Measurements from ENCODE around the gene RAPH1.
"Not testable (repeated sequence)": the region's sequence is repeated elsewhere in the genome, so short reads cannot be mapped to it uniquely, and the experiment has no call there.

Gene RAPH1

DNA sequence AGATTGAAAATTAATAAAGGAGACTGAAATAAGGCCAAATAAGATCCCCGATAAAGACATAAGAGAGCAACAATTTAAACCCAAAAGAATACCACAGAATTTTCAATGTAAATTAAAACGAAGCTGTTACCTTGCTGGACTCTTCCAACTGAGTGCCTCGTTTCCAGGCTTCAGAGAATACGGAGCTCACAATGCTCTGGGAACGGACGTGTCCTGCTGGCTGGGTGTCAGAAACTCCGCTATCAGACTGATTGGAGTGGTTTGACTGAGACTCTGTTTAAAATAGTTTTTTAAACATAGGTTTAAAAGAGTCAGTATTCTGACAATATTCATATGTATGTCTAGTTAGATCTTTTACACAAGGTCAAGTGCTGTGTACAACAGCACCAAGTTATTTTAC, 90.4 kb downstream of the RAPH1 start:
- Histone ChIP-seq H3K9ac (no peak overlapping the region), H3K4me1 (no peaks in the 10 kb centered on the region), H4K20me1 (no peaks in the 10 kb centered on the region), H3K4me3 (no peak overlapping the region), H3K36me3 (no peaks in the 10 kb centered on the region), H3K4me2 (no peak overlapping the region), H3K27me3 (no peaks in the 10 kb centered on the region), H3K27ac (no peak overlapping the region), H3K9me3 (no peaks in the 10 kb centered on the region)
- TF ChIP-seq Cebpa-rat (IDR thresholded peaks at IDR 0.05), result no peak

GRCh38 chr2:203442463-203442862, 92.6 kb downstream of the RAPH1 start:
- no peak overlapping the region for H3K9ac ChIP-seq
- no peaks in the 10 kb centered on the region for H3K27me3 ChIP-seq
- H4K20me1 ChIP-seq, result no peaks in the 10 kb centered on the region
- no peak overlapping the region for H3K27ac ChIP-seq
- no peak overlapping the region for H3K4me2 ChIP-seq
- no peaks in the 10 kb centered on the region for H3K9me3 ChIP-seq
- H3K4me1 ChIP-seq, result no peaks in the 10 kb centered on the region
- no peak for TF ChIP-seq Cebpa-rat (IDR thresholded peaks at IDR 0.05)
- H3K4me3 ChIP-seq, result no peak overlapping the region
- no peaks in the 10 kb centered on the region for H3K36me3 ChIP-seq

DNA sequence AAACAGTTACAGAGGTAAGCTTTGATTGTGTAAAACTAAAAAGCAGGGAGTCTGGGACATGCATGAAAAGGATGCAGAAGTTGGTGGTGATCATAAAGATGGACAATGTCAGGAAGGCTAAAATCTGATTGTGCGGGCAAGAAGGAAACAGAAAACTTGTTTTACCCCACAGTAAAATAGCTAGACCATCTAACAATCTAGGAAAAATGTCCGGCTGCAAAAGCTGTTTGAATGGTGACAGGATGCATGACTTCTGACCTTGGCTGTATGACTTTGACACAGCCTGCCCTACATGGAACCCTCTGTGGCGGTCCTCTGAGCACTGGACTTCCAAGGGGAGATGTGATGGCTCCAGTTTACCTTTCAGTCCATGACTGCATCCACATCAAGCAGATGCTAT, 93.6 kb downstream of the RAPH1 start:
- H3K4me1 ChIP-seq, result no peaks in the 10 kb centered on the region
- no peaks in the 10 kb centered on the region for H3K36me3 ChIP-seq
- no peak overlapping the region for H3K9ac ChIP-seq
- H3K4me2 ChIP-seq, result no peak overlapping the region
- H3K9me3 ChIP-seq, result no peaks in the 10 kb centered on the region
- no peak for TF ChIP-seq Cebpa-rat (IDR thresholded peaks at IDR 0.05)
- no peak overlapping the region for H3K4me3 ChIP-seq
- no peaks in the 10 kb centered on the region for H4K20me1 ChIP-seq
- H3K27ac ChIP-seq, result no peak overlapping the region
- no peaks in the 10 kb centered on the region for H3K27me3 ChIP-seq

GRCh38 chr2:203440671-203441070, 94.4 kb downstream of the RAPH1 start:
- H4K20me1 ChIP-seq, result no peaks in the 10 kb centered on the region
- H3K36me3 ChIP-seq, result no peaks in the 10 kb centered on the region
- no peaks in the 10 kb centered on the region for H3K4me1 ChIP-seq
- no peaks in the 10 kb centered on the region for H3K27me3 ChIP-seq
- no peak for TF ChIP-seq Cebpa-rat (IDR thresholded peaks at IDR 0.05)
- no peak overlapping the region for H3K9ac ChIP-seq
- no peaks in the 10 kb centered on the region for H3K9me3 ChIP-seq
- no peak overlapping the region for H3K4me3 ChIP-seq
- H3K4me2 ChIP-seq, result no peak overlapping the region
- no peak overlapping the region for H3K27ac ChIP-seq

- Histone ChIP-seq H3K4me2 (no peak overlapping the region), H3K4me1 (no peaks in the 10 kb centered on the region), H3K27ac (no peak overlapping the region), H3K4me3 (no peak overlapping the region), H3K9me3 (no peaks in the 10 kb centered on the region), H3K27me3 (no peaks in the 10 kb centered on the region), H3K9ac (no peak overlapping the region), H4K20me1 (no peaks in the 10 kb centered on the region), H3K36me3 (no peaks in the 10 kb centered on the region)
- TF ChIP-seq Cebpa-rat (IDR thresholded peaks at IDR 0.05), result no peak
Measured at GRCh38 chr2:203438528-203438927, 96.6 kb downstream of the RAPH1 start.

DNA sequence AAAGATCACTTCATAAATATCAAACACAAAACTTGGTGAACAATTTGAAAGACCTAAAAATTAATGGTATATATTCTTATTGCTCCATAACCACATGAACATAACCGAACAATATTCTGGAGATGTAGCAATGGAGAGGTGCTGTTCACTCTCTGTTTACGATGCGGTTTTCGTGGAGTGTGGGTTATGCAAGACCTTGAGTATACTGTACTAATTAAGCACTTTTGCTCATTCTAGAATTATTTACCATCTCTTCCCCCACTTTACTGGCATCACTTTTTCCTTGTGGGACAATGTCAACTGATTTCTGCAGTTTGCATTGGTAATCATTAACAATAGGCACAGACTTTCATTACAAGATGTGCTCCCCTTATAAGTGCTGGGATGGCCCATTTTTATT, 97.6 kb downstream of the RAPH1 start:
- H3K4me2 ChIP-seq, result no peak overlapping the region
- H3K27me3 ChIP-seq, result no peaks in the 10 kb centered on the region
- no peak overlapping the region for H3K9ac ChIP-seq
- no peaks in the 10 kb centered on the region for H4K20me1 ChIP-seq
- H3K36me3 ChIP-seq, result no peaks in the 10 kb centered on the region
- H3K27ac ChIP-seq, result no peak overlapping the region
- TF ChIP-seq Cebpa-rat (IDR thresholded peaks at IDR 0.05), result no peak
- H3K9me3 ChIP-seq, result no peaks in the 10 kb centered on the region
- H3K4me3 ChIP-seq, result no peak overlapping the region
- peaks cover 4% of the 10 kb centered on the region; the same call in 1 of the 2 replicates for H3K4me1 ChIP-seq

DNA sequence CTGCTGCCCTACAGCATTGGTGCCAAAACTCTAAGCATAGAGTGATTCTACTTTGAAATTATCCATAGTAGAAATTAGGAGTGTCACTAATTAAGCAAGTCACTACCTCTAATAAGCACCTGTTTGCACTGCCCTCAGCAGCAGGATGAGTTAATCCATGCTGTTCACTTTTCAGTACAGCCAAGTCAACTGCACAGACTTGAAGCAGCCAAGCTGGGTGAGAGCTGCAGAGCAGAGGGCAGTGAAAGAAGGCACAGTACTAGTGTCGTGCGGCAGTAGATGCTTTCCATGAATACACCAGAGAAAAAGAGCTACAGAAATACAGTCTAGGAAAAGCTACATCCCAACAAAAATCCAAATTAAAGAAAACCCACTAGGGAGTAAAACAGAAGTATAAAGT, 98.6 kb downstream of the RAPH1 start:
- H3K9ac ChIP-seq, result no peak overlapping the region
- TF ChIP-seq Cebpa-rat (IDR thresholded peaks at IDR 0.05), result no peak
- H3K4me1 ChIP-seq, result peaks cover 4% of the 10 kb centered on the region; the same call in 1 of the 2 replicates
- no peak overlapping the region for H3K27ac ChIP-seq
- H3K36me3 ChIP-seq, result no peaks in the 10 kb centered on the region
- H3K4me2 ChIP-seq, result no peak overlapping the region
- no peaks in the 10 kb centered on the region for H4K20me1 ChIP-seq
- no peak overlapping the region for H3K4me3 ChIP-seq
- no peaks in the 10 kb centered on the region for H3K9me3 ChIP-seq
- H3K27me3 ChIP-seq, result no peaks in the 10 kb centered on the region

DNA sequence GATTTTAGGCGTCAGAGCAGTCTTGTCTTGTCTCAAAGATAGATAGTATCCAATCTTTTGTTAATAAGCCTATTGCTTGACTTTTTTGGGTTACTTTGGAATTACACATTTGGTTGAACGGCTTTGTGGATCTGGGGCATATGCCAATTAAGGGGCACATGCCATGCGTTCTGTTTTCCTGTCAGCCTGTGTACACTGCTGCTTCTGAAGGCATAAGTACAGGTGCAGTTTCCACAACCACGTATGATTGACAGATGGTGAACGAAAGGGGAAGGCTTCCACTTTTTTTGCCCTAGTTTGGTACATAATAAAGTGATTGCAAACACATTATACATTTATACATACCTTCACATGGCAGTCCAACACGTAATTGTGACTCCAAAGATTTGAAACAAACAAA, 102.3 kb downstream of the RAPH1 start:
- no peak for TF ChIP-seq Cebpa-rat (IDR thresholded peaks at IDR 0.05)
- Histone ChIP-seq H3K9ac (no peak overlapping the region), H3K9me3 (no peaks in the 10 kb centered on the region), H3K27ac (no peak overlapping the region), H4K20me1 (no peaks in the 10 kb centered on the region), H3K27me3 (no peaks in the 10 kb centered on the region), H3K4me1 (peaks cover 4% of the 10 kb centered on the region; the same call in 1 of the 2 replicates), H3K4me2 (no peak overlapping the region), H3K4me3 (no peak overlapping the region), H3K36me3 (peaks cover 15% of the 10 kb centered on the region)

DNA sequence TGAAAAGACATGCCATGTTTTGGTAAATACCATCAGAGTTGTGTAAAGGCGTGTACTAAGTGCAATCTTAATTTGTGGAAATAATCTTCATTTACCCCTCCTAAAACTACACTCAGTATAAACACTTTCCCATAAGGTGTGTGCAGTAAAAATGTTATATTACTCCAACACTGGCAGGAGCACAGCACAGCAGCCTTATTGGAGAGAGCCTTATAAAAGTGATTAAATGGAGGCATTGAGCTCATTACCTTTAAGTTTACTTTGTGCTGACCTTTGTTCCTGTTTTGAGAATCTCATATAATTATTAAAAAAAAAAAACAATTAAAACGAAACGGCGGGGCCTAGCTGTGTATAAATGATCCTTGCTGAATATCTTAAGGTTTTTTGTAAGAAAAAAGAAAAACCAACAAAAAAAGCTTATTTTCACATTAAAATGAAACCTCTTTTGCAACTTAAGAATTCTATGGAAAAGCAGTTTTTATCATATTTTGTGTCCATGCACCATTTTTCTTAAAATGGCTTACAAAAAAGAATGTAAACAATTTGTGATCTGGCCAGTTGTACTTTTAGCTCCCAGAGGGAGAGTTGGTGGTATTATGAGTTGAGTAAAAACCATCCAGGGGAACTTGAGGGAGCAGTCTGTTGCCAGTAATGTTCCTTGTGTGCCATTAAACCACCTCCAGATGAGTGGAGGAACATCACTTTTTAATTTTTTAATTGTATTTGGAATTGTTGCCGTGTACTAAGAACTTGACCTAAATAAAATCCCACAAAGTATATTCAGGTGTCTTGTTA, 103.5 kb downstream of the RAPH1 start:
- peaks cover 23% of the 10 kb centered on the region for H3K36me3 ChIP-seq
- no peaks in the 10 kb centered on the region for H4K20me1 ChIP-seq
- H3K4me3 ChIP-seq, result no peak overlapping the region
- H3K4me1 ChIP-seq, result peaks cover 4% of the 10 kb centered on the region; the same call in 1 of the 2 replicates
- no peak overlapping the region for H3K4me2 ChIP-seq
- no peak overlapping the region for H3K27ac ChIP-seq
- H3K27me3 ChIP-seq, result no peaks in the 10 kb centered on the region
- no peak for TF ChIP-seq Cebpa-rat (IDR thresholded peaks at IDR 0.05)
- no peak overlapping the region for H3K9ac ChIP-seq
- no peaks in the 10 kb centered on the region for H3K9me3 ChIP-seq

DNA sequence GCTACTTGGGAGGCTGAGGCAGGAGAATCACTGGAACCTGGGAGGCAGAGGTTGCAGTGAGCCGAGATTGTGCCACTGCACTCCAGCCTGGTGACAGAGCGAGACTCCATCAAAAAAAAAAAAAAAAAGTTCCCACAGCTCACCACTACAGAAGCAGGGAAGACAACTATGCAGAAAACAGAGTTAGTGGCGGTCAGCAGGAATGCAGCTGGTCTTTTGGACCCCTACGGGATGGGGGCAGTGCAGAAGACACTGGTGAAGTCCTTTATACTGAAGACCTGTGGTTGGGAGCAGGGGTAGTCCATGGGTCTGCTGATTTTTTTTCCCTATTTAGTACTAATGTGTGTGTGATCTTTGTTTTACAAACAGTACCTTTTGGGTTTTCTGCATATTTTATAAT, 105.5 kb downstream of the RAPH1 start:
- H3K4me3 ChIP-seq, H3K9me3 ChIP-seq, H3K27me3 ChIP-seq, H4K20me1 ChIP-seq, H3K4me1 ChIP-seq, H3K9ac ChIP-seq, H3K4me2 ChIP-seq, H3K27ac ChIP-seq: not testable (repeated sequence)
- H3K36me3 ChIP-seq, result peaks cover 37% of the 10 kb centered on the region

GRCh38 chr2:203427061-203427460, 108.0 kb downstream of the RAPH1 start:
- no peak for TF ChIP-seq Cebpa-rat (IDR thresholded peaks at IDR 0.05)
- no peaks in the 10 kb centered on the region for H3K9me3 ChIP-seq
- H3K9ac ChIP-seq, result no peak overlapping the region
- H3K27ac ChIP-seq, result no peak overlapping the region
- H4K20me1 ChIP-seq, result no peaks in the 10 kb centered on the region
- H3K4me1 ChIP-seq, result no peaks in the 10 kb centered on the region
- no peak overlapping the region for H3K4me2 ChIP-seq
- no peak overlapping the region for H3K4me3 ChIP-seq
- peaks cover 57% of the 10 kb centered on the region for H3K36me3 ChIP-seq
- no peaks in the 10 kb centered on the region for H3K27me3 ChIP-seq

All from BLaER1 (cell line).